Measurements from ENCODE around the gene VSIG10L.

The VSIG10L gene

GRCh38 chr19:51318687-51319648 is 23.0 kb downstream of the VSIG10L start:
- Mint-ChIP-seq H3K4me3 (no peak overlapping the region), H3K27ac (no peak overlapping the region), H3K4me1 (no peaks in the 10 kb centered on the region), H3K9me3 (peaks cover 7% of the 10 kb centered on the region), H3K36me3 (no peaks in the 10 kb centered on the region)
- ATAC-seq (no peak), DNase-seq (ENCODE audit: low spot score in 2 of 2) (no peak)

- Mint-ChIP-seq H3K36me3 (no peaks in the 10 kb centered on the region), H3K4me3 (no peak overlapping the region), H3K9me3 (peaks cover 7% of the 10 kb centered on the region), H3K4me1 (peaks cover 5% of the 10 kb centered on the region), H3K27ac (no peak overlapping the region)
- ATAC-seq (no peak), DNase-seq (ENCODE audit: low spot score in 2 of 2) (no peak)
These were observed 24.0 kb downstream of the VSIG10L start for GRCh38 chr19:51317968-51318367.

GRCh38 chr19:51317376-51317775 is 24.6 kb downstream of the VSIG10L start:
- ATAC-seq = no peak
- H3K4me3 Mint-ChIP-seq = no peak overlapping the region
- no peak for DNase-seq (ENCODE audit: low spot score in 2 of 2)

GRCh38 chr19:51316688-51317087 is 25.3 kb downstream of the VSIG10L start:
- H3K9me3 Mint-ChIP-seq = peaks cover 7% of the 10 kb centered on the region
- no peaks in the 10 kb centered on the region for H3K36me3 Mint-ChIP-seq
- DNase-seq (ENCODE audit: low spot score in 2 of 2) (no peak), ATAC-seq (no peak)
- H3K4me1 Mint-ChIP-seq = peaks cover 5% of the 10 kb centered on the region
- no peak overlapping the region for H3K4me3 Mint-ChIP-seq
- no peak overlapping the region for H3K27ac Mint-ChIP-seq

More at GRCh38 chr19:51317376-51317775, 24.6 kb downstream of the VSIG10L start:
- Mint-ChIP-seq H3K36me3 (no peaks in the 10 kb centered on the region), H3K4me1 (peaks cover 5% of the 10 kb centered on the region), H3K9me3 (peaks cover 7% of the 10 kb centered on the region), H3K27ac (no peak overlapping the region)

GRCh38 chr19:51311351-51312257 is 30.3 kb downstream of the VSIG10L start, which contains the start of gene IGLON5:
TSS of gene IGLON5 (plus strand) at chr19:51311644. CDS start at chr19:51311848, 204 bp downstream.
- H3K27ac Mint-ChIP-seq = no peak within 1 kb of the TSS
- H3K36me3 Mint-ChIP-seq = no peaks in the 10 kb centered on the region
- H3K4me3 Mint-ChIP-seq = no peak within 1 kb of the TSS
- ATAC-seq (no peak), DNase-seq (ENCODE audit: low spot score in 2 of 2) (no peak)
- peaks cover 7% of the 10 kb centered on the region for H3K9me3 Mint-ChIP-seq
- H3K4me1 Mint-ChIP-seq = peaks cover 5% of the 10 kb centered on the region

GRCh38 chr19:51305479-51305878 is 36.5 kb downstream of the VSIG10L start:
- ATAC-seq = no peak
- DNase-seq (ENCODE audit: low spot score in 2 of 2) = no peak
- Mint-ChIP-seq H3K9me3 (peaks cover 5% of the 10 kb centered on the region), H3K27ac (no peak overlapping the region), H3K36me3 (no peaks in the 10 kb centered on the region), H3K4me3 (no peak overlapping the region), H3K4me1 (no peaks in the 10 kb centered on the region)

GRCh38 chr19:51301266-51301665 is 40.7 kb downstream of the VSIG10L start:
- no peak overlapping the region for H3K4me3 Mint-ChIP-seq

GRCh38 chr19:51297406-51297805 is 44.5 kb downstream of the VSIG10L start:
- ATAC-seq = no peak
- H3K9me3 Mint-ChIP-seq = no peaks in the 10 kb centered on the region
- no peak for DNase-seq (ENCODE audit: low spot score in 2 of 2)
- no peak overlapping the region for H3K27ac Mint-ChIP-seq
- no peak overlapping the region for H3K4me3 Mint-ChIP-seq
- H3K36me3 Mint-ChIP-seq = no peaks in the 10 kb centered on the region
- H3K4me1 Mint-ChIP-seq = no peaks in the 10 kb centered on the region

More at GRCh38 chr19:51301266-51301665, 40.7 kb downstream of the VSIG10L start:
- DNase-seq (ENCODE audit: low spot score in 2 of 2) (no peak), ATAC-seq (no peak)
- no peaks in the 10 kb centered on the region for H3K4me1 Mint-ChIP-seq
- H3K9me3 Mint-ChIP-seq = peaks cover 5% of the 10 kb centered on the region
- H3K27ac Mint-ChIP-seq = no peak overlapping the region
- H3K36me3 Mint-ChIP-seq = no peaks in the 10 kb centered on the region

- no peak overlapping the region for H3K4me3 Mint-ChIP-seq
- ATAC-seq (no peak), DNase-seq (ENCODE audit: low spot score in 2 of 2) (no peak)
- no peak overlapping the region for H3K27ac Mint-ChIP-seq
- H3K4me1 Mint-ChIP-seq = no peaks in the 10 kb centered on the region
- H3K9me3 Mint-ChIP-seq = no peaks in the 10 kb centered on the region
- no peaks in the 10 kb centered on the region for H3K36me3 Mint-ChIP-seq
These were observed 45.4 kb downstream of the VSIG10L start for GRCh38 chr19:51296336-51297093.

- DNase-seq (ENCODE audit: low spot score in 2 of 2) = no peak
- Mint-ChIP-seq H3K4me3 (no peak overlapping the region), H3K9me3 (no peaks in the 10 kb centered on the region), H3K27ac (no peak overlapping the region), H3K4me1 (no peaks in the 10 kb centered on the region), H3K36me3 (no peaks in the 10 kb centered on the region)
- no peak for ATAC-seq
These were observed 46.4 kb downstream of the VSIG10L start for GRCh38 chr19:51295382-51296126.

GRCh38 chr19:51294977-51295375 is 47.0 kb downstream of the VSIG10L start:
- Mint-ChIP-seq H3K9me3 (no peaks in the 10 kb centered on the region), H3K36me3 (no peaks in the 10 kb centered on the region), H3K4me1 (no peaks in the 10 kb centered on the region), H3K27ac (no peak overlapping the region), H3K4me3 (no peak overlapping the region)
- ATAC-seq (no peak), DNase-seq (ENCODE audit: low spot score in 2 of 2) (no peak)

GRCh38 chr19:51294211-51294976 is 47.5 kb downstream of the VSIG10L start:
- Mint-ChIP-seq H3K4me1 (no peaks in the 10 kb centered on the region), H3K27ac (no peak overlapping the region), H3K4me3 (no peak overlapping the region), H3K9me3 (no peaks in the 10 kb centered on the region), H3K36me3 (no peaks in the 10 kb centered on the region)
- DNase-seq (ENCODE audit: low spot score in 2 of 2) (no peak), ATAC-seq (no peak)

- DNase-seq (ENCODE audit: low spot score in 2 of 2) (no peak), ATAC-seq (no peak)
- Mint-ChIP-seq H3K36me3 (no peaks in the 10 kb centered on the region), H3K4me1 (no peaks in the 10 kb centered on the region), H3K27ac (peak overlapping the region; percentile 26), H3K4me3 (no peak overlapping the region), H3K9me3 (no peaks in the 10 kb centered on the region)
These were observed 48.2 kb downstream of the VSIG10L start for GRCh38 chr19:51293571-51294210.

Measured in stimulated activated effector memory CD8-positive, alpha-beta T cell treated with anti-CD3 and anti-CD28 coated beads, Interleukin-12 subunit alpha, Interleukin-12 subunit beta, amount 100 ng/mL, for 72 hours (primary cell).